ENCODE measurements around the gene P3H4.

DNA sequence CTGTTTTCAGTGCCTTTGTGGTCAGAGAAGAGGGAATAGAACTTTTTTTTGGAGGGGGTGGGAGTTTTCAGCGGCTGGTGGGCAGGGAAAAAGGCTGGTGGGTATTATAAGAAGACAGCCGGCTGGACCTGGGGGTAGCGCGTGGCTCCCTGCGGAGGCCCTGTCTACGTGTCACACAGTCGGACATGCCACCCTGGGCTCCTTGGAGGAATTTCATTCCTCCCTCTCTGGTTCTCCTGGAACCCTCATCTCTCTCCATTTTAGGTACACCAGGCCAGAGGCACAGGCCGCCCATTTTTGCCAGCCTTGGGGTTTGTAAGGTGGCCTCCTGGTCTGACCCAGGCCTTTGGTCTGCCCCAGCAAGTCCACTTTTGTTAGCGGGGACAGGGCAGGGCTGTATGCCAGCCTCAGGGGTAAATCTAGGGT is 2.0 kb upstream of the P3H4 start:
- no peak for TF ChIP-seq EP300 (IDR thresholded peaks at IDR 0.05)
- TF ChIP-seq, protein P1, sequence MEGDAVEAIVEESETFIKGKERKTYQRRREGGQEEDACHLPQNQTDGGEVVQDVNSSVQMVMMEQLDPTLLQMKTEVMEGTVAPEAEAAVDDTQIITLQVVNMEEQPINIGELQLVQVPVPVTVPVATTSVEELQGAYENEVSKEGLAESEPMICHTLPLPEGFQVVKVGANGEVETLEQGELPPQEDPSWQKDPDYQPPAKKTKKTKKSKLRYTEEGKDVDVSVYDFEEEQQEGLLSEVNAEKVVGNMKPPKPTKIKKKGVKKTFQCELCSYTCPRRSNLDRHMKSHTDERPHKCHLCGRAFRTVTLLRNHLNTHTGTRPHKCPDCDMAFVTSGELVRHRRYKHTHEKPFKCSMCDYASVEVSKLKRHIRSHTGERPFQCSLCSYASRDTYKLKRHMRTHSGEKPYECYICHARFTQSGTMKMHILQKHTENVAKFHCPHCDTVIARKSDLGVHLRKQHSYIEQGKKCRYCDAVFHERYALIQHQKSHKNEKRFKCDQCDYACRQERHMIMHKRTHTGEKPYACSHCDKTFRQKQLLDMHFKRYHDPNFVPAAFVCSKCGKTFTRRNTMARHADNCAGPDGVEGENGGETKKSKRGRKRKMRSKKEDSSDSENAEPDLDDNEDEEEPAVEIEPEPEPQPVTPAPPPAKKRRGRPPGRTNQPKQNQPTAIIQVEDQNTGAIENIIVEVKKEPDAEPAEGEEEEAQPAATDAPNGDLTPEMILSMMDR (IDR thresholded peaks at IDR 0.05): no peak
- no peak for TF ChIP-seq POLR2A (IDR thresholded peaks at IDR 0.05)

All from upper lobe of left lung (tissue), 4 donors.